HG03558 (cell line): Measurements from ENCODE around the gene CHDH.

Experiments used
- ATAC-seq: cut with Tn5 transposase; IDR thresholded peaks from one replicate; pipeline ENCODE4 v1.9.1; 2021; ENCODE audit warnings: moderate number of reproducible peaks; ENCODE audit not compliant: unreplicated experiment; ENCODE audit errors: extremely low read depth

CHDH gene

GRCh38 chr3:53812434-53812833 lies 33.8 kb downstream of the CHDH start:
- no peak for ATAC-seq

GRCh38 chr3:53811143-53811927 lies 34.9 kb downstream of the CHDH start:
- ATAC-seq, result no peak

GRCh38 chr3:53809764-53810400 lies 36.3 kb downstream of the CHDH start:
- no peak for ATAC-seq

- ATAC-seq, result no peak
Measured at GRCh38 chr3:53809267-53809666, 37.0 kb downstream of the CHDH start.

- no peak for ATAC-seq
Measured at GRCh38 chr3:53808496-53808895, 37.7 kb downstream of the CHDH start.

GRCh38 chr3:53807117-53807810 lies 39.0 kb downstream of the CHDH start:
- ATAC-seq, result no peak

GRCh38 chr3:53806182-53807116 lies 39.8 kb downstream of the CHDH start:
- ATAC-seq, result no peak

- no peak for ATAC-seq
Measured at GRCh38 chr3:53805463-53806159, 40.6 kb downstream of the CHDH start.

GRCh38 chr3:53804697-53805462 lies 41.3 kb downstream of the CHDH start:
- peak; percentile 43 for ATAC-seq

- ATAC-seq, result no peak
Measured at GRCh38 chr3:53803816-53804695, 42.2 kb downstream of the CHDH start.

GRCh38 chr3:53803124-53803815 lies 42.9 kb downstream of the CHDH start:
- no peak for ATAC-seq

GRCh38 chr3:53802256-53802880 lies 43.9 kb downstream of the CHDH start:
- ATAC-seq, result no peak

- ATAC-seq, result no peak
Measured at GRCh38 chr3:53801319-53801718, 44.9 kb downstream of the CHDH start.

GRCh38 chr3:53800041-53800906 lies 45.9 kb downstream of the CHDH start:
- ATAC-seq, result no peak

- ATAC-seq, result no peak
Measured at GRCh38 chr3:53799338-53799865, 46.8 kb downstream of the CHDH start.

- no peak for ATAC-seq
Measured at GRCh38 chr3:53798144-53798543, 48.1 kb downstream of the CHDH start.
